ENCODE measurements around the gene UST. TPM values are rescaled to one million over a fixed set of nuclear protein-coding genes. Genes with fewer than 3 reads are reported as not detected.

Gene UST
- total and polyA plus RNA-seq, 4 donors = 8.4 to 21.5 (median 14.1) TPM

GRCh38 chr6:148720897-148721296 is 25.9 kb upstream of the UST start:
- Histone ChIP-seq H3K4me1 (ENCODE audit: control insufficient read depth in 1 of 2, insufficient read depth in 2 of 2, low read length in 2 of 2) (peaks cover 0 to 5% of the 10 kb centered on the region in 2 donors), H3K36me3 (ENCODE audit: control insufficient read depth in 1 of 2, insufficient read depth in 2 of 2, low read length in 1 of 2) (no peaks in the 10 kb centered on the region), H3K4me3 (ENCODE audit: low read length in 2 of 2) (no peak overlapping the region), H3K27ac (ENCODE audit: low read depth in 1 of 2, low read length in 2 of 2) (no peak overlapping the region), H3K27me3 (ENCODE audit: control insufficient read depth in 1 of 2, insufficient read depth in 2 of 2, low read length in 1 of 2) (no peaks in the 10 kb centered on the region), H3K9me3 (ENCODE audit: control insufficient read depth, low read length) (no peaks in the 10 kb centered on the region)
- intact Hi-C loops (cut with DNase I) = no loop called here
- WGBS, 2 donors = 26 to 33% methylated on average over 2 of the region's 2 CpGs
- ATAC-seq (ENCODE audit: low FRiP score) (peak; percentile 56), DNase-seq (peak in 1 of 2 donors; percentile 58)

- Histone ChIP-seq H3K9me3 (ENCODE audit: control insufficient read depth, low read length) (peaks cover 3% of the 10 kb centered on the region), H3K27ac (ENCODE audit: low read depth in 1 of 2, low read length in 2 of 2) (no peak overlapping the region), H3K4me3 (ENCODE audit: low read length in 2 of 2) (no peak overlapping the region), H3K4me1 (ENCODE audit: control insufficient read depth in 1 of 2, insufficient read depth in 2 of 2, low read length in 2 of 2) (peaks cover 0 to 5% of the 10 kb centered on the region in 2 donors), H3K27me3 (ENCODE audit: control insufficient read depth in 1 of 2, insufficient read depth in 2 of 2, low read length in 1 of 2) (no peaks in the 10 kb centered on the region), H3K36me3 (ENCODE audit: control insufficient read depth in 1 of 2, insufficient read depth in 2 of 2, low read length in 1 of 2) (no peaks in the 10 kb centered on the region)
- ATAC-seq (ENCODE audit: low FRiP score) (no peak), DNase-seq (no peak)
- intact Hi-C loops (cut with DNase I) = no loop called here
- WGBS, 2 donors = 18 to 34% methylated on average over 1 of the region's 1 CpG
These were observed 23.3 kb upstream of the UST start for GRCh38 chr6:148723484-148723883.

GRCh38 chr6:148724428-148724827 is 22.4 kb upstream of the UST start:
- intact Hi-C loops (cut with DNase I) = no loop called here
- Histone ChIP-seq H3K27ac (ENCODE audit: low read depth in 1 of 2, low read length in 2 of 2) (no peak overlapping the region), H3K4me3 (ENCODE audit: low read length in 2 of 2) (no peak overlapping the region), H3K36me3 (ENCODE audit: control insufficient read depth in 1 of 2, insufficient read depth in 2 of 2, low read length in 1 of 2) (no peaks in the 10 kb centered on the region), H3K4me1 (ENCODE audit: control insufficient read depth in 1 of 2, insufficient read depth in 2 of 2, low read length in 2 of 2) (peaks cover 0 to 5% of the 10 kb centered on the region in 2 donors), H3K9me3 (ENCODE audit: control insufficient read depth, low read length) (peaks cover 3% of the 10 kb centered on the region), H3K27me3 (ENCODE audit: control insufficient read depth in 1 of 2, insufficient read depth in 2 of 2, low read length in 1 of 2) (no peaks in the 10 kb centered on the region)
- ATAC-seq (ENCODE audit: low FRiP score) = no peak
- DNase-seq = no peak

GRCh38 chr6:148727104-148727503 is 19.7 kb upstream of the UST start:
- 97 to 98% methylated on average over 1 of the region's 1 CpG for WGBS, 2 donors
- Histone ChIP-seq H3K4me3 (ENCODE audit: low read length in 2 of 2) (no peak overlapping the region), H3K27me3 (ENCODE audit: control insufficient read depth in 1 of 2, insufficient read depth in 2 of 2, low read length in 1 of 2) (no peaks in the 10 kb centered on the region), H3K36me3 (ENCODE audit: control insufficient read depth in 1 of 2, insufficient read depth in 2 of 2, low read length in 1 of 2) (no peaks in the 10 kb centered on the region), H3K4me1 (ENCODE audit: control insufficient read depth in 1 of 2, insufficient read depth in 2 of 2, low read length in 2 of 2) (peaks cover 0 to 5% of the 10 kb centered on the region in 2 donors), H3K9me3 (ENCODE audit: control insufficient read depth, low read length) (peaks cover 3% of the 10 kb centered on the region), H3K27ac (ENCODE audit: low read depth in 1 of 2, low read length in 2 of 2) (no peak overlapping the region)
- no peak for ATAC-seq (ENCODE audit: low FRiP score)
- intact Hi-C loops (cut with DNase I) = no loop called here
- DNase-seq = no peak

- DNase-seq (no peak), ATAC-seq (ENCODE audit: low FRiP score) (no peak)
- Histone ChIP-seq H3K27ac (ENCODE audit: low read depth in 1 of 2, low read length in 2 of 2) (no peak overlapping the region), H3K27me3 (ENCODE audit: control insufficient read depth in 1 of 2, insufficient read depth in 2 of 2, low read length in 1 of 2) (no peaks in the 10 kb centered on the region), H3K9me3 (ENCODE audit: control insufficient read depth, low read length) (no peaks in the 10 kb centered on the region), H3K36me3 (ENCODE audit: control insufficient read depth in 1 of 2, insufficient read depth in 2 of 2, low read length in 1 of 2) (no peaks in the 10 kb centered on the region), H3K4me1 (ENCODE audit: control insufficient read depth in 1 of 2, insufficient read depth in 2 of 2, low read length in 2 of 2) (peaks cover 0 to 3% of the 10 kb centered on the region in 2 donors), H3K4me3 (ENCODE audit: low read length in 2 of 2) (no peak overlapping the region)
- intact Hi-C loops (cut with DNase I) = no loop called here
- 93% methylated on average over 2 of the region's 2 CpGs for WGBS, 2 donors
These were observed 10.8 kb upstream of the UST start for GRCh38 chr6:148735989-148736388.

- intact Hi-C loops (cut with DNase I) = no loop called here
- Histone ChIP-seq H3K4me3 (ENCODE audit: low read length in 2 of 2) (no peak overlapping the region), H3K4me1 (ENCODE audit: control insufficient read depth in 1 of 2, insufficient read depth in 2 of 2, low read length in 2 of 2) (peaks cover 0 to 3% of the 10 kb centered on the region in 2 donors), H3K27ac (ENCODE audit: low read depth in 1 of 2, low read length in 2 of 2) (no peak overlapping the region), H3K27me3 (ENCODE audit: control insufficient read depth in 1 of 2, insufficient read depth in 2 of 2, low read length in 1 of 2) (no peaks in the 10 kb centered on the region), H3K36me3 (ENCODE audit: control insufficient read depth in 1 of 2, insufficient read depth in 2 of 2, low read length in 1 of 2) (no peaks in the 10 kb centered on the region), H3K9me3 (ENCODE audit: control insufficient read depth, low read length) (no peaks in the 10 kb centered on the region)
- ATAC-seq (ENCODE audit: low FRiP score) (no peak), DNase-seq (no peak)
- 91% methylated on average over 5 of the region's 5 CpGs for WGBS, 2 donors
These were observed 9.9 kb upstream of the UST start for GRCh38 chr6:148736774-148737412.

GRCh38 chr6:148737806-148738205 is 9.0 kb upstream of the UST start:
- DNase-seq (no peak), ATAC-seq (ENCODE audit: low FRiP score) (no peak)
- intact Hi-C loops (cut with DNase I) = no loop called here
- WGBS, 2 donors = 98% methylated on average over 4 of the region's 4 CpGs
- H3K36me3 ChIP-seq (ENCODE audit: control insufficient read depth in 1 of 2, insufficient read depth in 2 of 2, low read length in 1 of 2) = no peaks in the 10 kb centered on the region
- no peaks in the 10 kb centered on the region for H3K9me3 ChIP-seq (ENCODE audit: control insufficient read depth, low read length)
- H3K4me3 ChIP-seq (ENCODE audit: low read length in 2 of 2) = no peak overlapping the region
- H3K4me1 ChIP-seq (ENCODE audit: control insufficient read depth in 1 of 2, insufficient read depth in 2 of 2, low read length in 2 of 2) = peaks cover 0 to 3% of the 10 kb centered on the region in 2 donors
- no peak overlapping the region for H3K27ac ChIP-seq (ENCODE audit: low read depth in 1 of 2, low read length in 2 of 2)
- no peaks in the 10 kb centered on the region for H3K27me3 ChIP-seq (ENCODE audit: control insufficient read depth in 1 of 2, insufficient read depth in 2 of 2, low read length in 1 of 2)

- DNase-seq (no peak), ATAC-seq (ENCODE audit: low FRiP score) (peak; percentile 26)
- no peak overlapping the region for H3K27ac ChIP-seq (ENCODE audit: low read depth in 1 of 2, low read length in 2 of 2)
- H3K9me3 ChIP-seq (ENCODE audit: control insufficient read depth, low read length) = no peaks in the 10 kb centered on the region
- no peaks in the 10 kb centered on the region for H3K36me3 ChIP-seq (ENCODE audit: control insufficient read depth in 1 of 2, insufficient read depth in 2 of 2, low read length in 1 of 2)
- intact Hi-C loops (cut with DNase I) = no loop called here
- 88 to 91% methylated on average over 14 of the region's 14 CpGs for WGBS, 2 donors
- H3K27me3 ChIP-seq (ENCODE audit: control insufficient read depth in 1 of 2, insufficient read depth in 2 of 2, low read length in 1 of 2) = no peaks in the 10 kb centered on the region
- no peak overlapping the region for H3K4me3 ChIP-seq (ENCODE audit: low read length in 2 of 2)
- H3K4me1 ChIP-seq (ENCODE audit: control insufficient read depth in 1 of 2, insufficient read depth in 2 of 2, low read length in 2 of 2) = peaks cover 0 to 3% of the 10 kb centered on the region in 2 donors
These were observed 7.6 kb upstream of the UST start for GRCh38 chr6:148738946-148739821.

GRCh38 chr6:148739822-148740128 is 7.1 kb upstream of the UST start:
- H3K27me3 ChIP-seq (ENCODE audit: control insufficient read depth in 1 of 2, insufficient read depth in 2 of 2, low read length in 1 of 2) = no peaks in the 10 kb centered on the region
- H3K4me3 ChIP-seq (ENCODE audit: low read length in 2 of 2) = no peak overlapping the region
- H3K9me3 ChIP-seq (ENCODE audit: control insufficient read depth, low read length) = no peaks in the 10 kb centered on the region
- no peaks in the 10 kb centered on the region for H3K36me3 ChIP-seq (ENCODE audit: control insufficient read depth in 1 of 2, insufficient read depth in 2 of 2, low read length in 1 of 2)
- no peak for ATAC-seq (ENCODE audit: low FRiP score)
- peaks cover 0 to 3% of the 10 kb centered on the region in 2 donors for H3K4me1 ChIP-seq (ENCODE audit: control insufficient read depth in 1 of 2, insufficient read depth in 2 of 2, low read length in 2 of 2)
- no peak overlapping the region for H3K27ac ChIP-seq (ENCODE audit: low read depth in 1 of 2, low read length in 2 of 2)
- intact Hi-C loops (cut with DNase I) = loop anchor here (5.0 to 10.0 kb wide), 3 partner anchors 32 to 165 kb away; no protein-coding TSS in a partner anchor
- DNase-seq = no peak
- WGBS, 2 donors = 73 to 76% methylated on average over 3 of the region's 3 CpGs

Measured in aorta (tissue), 5 donors.